ENCODE results near the gene NKX2-1. TPM values are rescaled to one million over a fixed set of nuclear protein-coding genes. Genes with fewer than 3 reads are reported as not detected.

The NKX2-1 gene
- total and polyA plus RNA-seq, 10 of the 15 experiments (the other 5 are each of a cell fraction or from before 2014, with no cell fraction given): 0.03 TPM; not detected in 9

DNA sequence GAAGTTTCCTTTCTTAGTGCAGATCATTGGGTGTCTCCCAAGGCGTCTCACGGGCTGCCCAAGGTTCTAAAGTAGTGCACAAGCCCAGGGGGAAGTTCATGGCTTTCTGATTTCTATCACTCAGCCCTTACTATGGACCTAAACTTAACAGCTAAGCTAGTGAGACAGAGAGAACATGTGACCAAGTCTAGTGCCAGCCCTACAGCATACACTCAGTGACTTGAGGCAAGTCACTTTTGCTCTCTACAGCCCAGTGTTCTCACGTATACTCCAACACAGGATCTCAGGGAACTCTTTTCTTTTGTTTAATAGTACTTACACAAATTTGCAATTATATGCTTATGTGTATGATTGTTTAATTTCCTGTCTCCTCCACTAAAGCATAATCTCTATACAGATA, 48.6 kb downstream of the NKX2-1 start (continued):
- TF ChIP-seq, protein P1, sequence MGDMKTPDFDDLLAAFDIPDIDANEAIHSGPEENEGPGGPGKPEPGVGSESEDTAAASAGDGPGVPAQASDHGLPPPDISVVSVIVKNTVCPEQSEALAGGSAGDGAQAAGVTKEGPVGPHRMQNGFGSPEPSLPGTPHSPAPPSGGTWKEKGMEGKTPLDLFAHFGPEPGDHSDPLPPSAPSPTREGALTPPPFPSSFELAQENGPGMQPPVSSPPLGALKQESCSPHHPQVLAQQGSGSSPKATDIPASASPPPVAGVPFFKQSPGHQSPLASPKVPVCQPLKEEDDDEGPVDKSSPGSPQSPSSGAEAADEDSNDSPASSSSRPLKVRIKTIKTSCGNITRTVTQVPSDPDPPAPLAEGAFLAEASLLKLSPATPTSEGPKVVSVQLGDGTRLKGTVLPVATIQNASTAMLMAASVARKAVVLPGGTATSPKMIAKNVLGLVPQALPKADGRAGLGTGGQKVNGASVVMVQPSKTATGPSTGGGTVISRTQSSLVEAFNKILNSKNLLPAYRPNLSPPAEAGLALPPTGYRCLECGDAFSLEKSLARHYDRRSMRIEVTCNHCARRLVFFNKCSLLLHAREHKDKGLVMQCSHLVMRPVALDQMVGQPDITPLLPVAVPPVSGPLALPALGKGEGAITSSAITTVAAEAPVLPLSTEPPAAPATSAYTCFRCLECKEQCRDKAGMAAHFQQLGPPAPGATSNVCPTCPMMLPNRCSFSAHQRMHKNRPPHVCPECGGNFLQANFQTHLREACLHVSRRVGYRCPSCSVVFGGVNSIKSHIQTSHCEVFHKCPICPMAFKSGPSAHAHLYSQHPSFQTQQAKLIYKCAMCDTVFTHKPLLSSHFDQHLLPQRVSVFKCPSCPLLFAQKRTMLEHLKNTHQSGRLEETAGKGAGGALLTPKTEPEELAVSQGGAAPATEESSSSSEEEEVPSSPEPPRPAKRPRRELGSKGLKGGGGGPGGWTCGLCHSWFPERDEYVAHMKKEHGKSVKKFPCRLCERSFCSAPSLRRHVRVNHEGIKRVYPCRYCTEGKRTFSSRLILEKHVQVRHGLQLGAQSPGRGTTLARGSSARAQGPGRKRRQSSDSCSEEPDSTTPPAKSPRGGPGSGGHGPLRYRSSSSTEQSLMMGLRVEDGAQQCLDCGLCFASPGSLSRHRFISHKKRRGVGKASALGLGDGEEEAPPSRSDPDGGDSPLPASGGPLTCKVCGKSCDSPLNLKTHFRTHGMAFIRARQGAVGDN (IDR thresholded peaks at IDR 0.05): no peak

DNA sequence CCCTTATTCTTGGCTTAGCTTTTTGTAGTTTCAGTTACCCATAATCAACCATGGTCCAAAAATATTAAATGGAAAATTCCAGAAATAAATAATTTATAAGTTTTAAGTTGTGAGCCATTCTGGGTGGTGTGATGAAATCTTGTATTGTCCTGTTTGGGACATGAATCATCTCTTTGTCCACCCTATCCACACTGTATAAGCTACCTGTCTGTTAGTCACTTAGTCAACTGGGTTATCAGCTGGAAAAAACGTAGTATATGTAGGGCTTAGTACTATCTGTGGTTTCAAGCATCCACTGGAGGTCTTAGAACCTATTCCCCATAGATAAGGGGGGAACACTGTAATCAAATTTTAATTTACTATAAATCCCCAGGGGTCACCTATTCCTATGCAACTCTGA, 52.7 kb downstream of the NKX2-1 start:
- RAD21 ChIA-PET (ENCODE audit: unreplicated experiment): no interaction called here

More for the DNA sequence above, 52.7 kb downstream of the NKX2-1 start:
- Histone ChIP-seq H3K27me3 (replicated peaks in 1 of 2; ENCODE audit: control insufficient read depth in 2 of 2, insufficient read depth in 2 of 2, low read length in 1 of 2) (no peaks in the 10 kb centered on the region; a peak in 1 of 4 replicates), H2AFZ (ENCODE audit: control insufficient read depth, low read depth, low read length) (no peak overlapping the region), H3K4me2 (ENCODE audit: control insufficient read depth, insufficient read depth) (no peak overlapping the region), H4K20me1 (ENCODE audit: control insufficient read depth, insufficient read depth) (no peaks in the 10 kb centered on the region), H3K4me1 (ENCODE audit: control insufficient read depth, insufficient read depth, low read length) (no peaks in the 10 kb centered on the region), H3K27ac (ENCODE audit: control insufficient read depth, insufficient read depth) (no peak overlapping the region), H3K9me3 (replicated peaks; ENCODE audit: control insufficient read depth, insufficient read depth, low read length) (no peaks in the 10 kb centered on the region), H3K79me2 (ENCODE audit: control insufficient read depth, insufficient read depth, low read length) (no peaks in the 10 kb centered on the region), H3K9ac (ENCODE audit: control insufficient read depth, insufficient read depth, low read length) (no peak overlapping the region), H3K4me3 (no peak overlapping the region), H3K36me3 (ENCODE audit: control insufficient read depth in 2 of 2, insufficient read depth in 2 of 2, low read length in 1 of 2) (no peaks in the 10 kb centered on the region)
- BruUV-seq (replicated peaks): no TSS peak
- intact Hi-C loops (cut with micrococcal nuclease; ENCODE audit: unreplicated experiment): no loop called here
- ATAC-seq (no peak), FAIRE-seq (no peak), DNase-seq (ENCODE audit: low read depth, low spot score) (no peak)
- in situ Hi-C loops (cut with MboI): no loop called here
- CTCF ChIA-PET: no interaction called here
- no peak for TF ChIP-seq RAD51 (IDR thresholded peaks at IDR 0.05)
- no peak for TF ChIP-seq TBL1XR1 (IDR thresholded peaks at IDR 0.05; ENCODE audit: low read depth, low read length)
- no peak for TF ChIP-seq MEF2A (IDR thresholded peaks at IDR 0.05; ENCODE audit: insufficient read depth, low read depth, low read length)
- WGBS (ENCODE audit: insufficient coverage, insufficient replicate concordance, low lambda C conversion rate, missing lambda C conversion rate): 0% methylated on average over 1 of the region's 1 CpG
- POLR2A ChIA-PET: no interaction called here
- SMC1A ChIA-PET (ENCODE audit: uncharacterized antibody, unreplicated experiment): no interaction called here

Other genes with a start within 250 kb of the NKX2-1 start
- 8.1 and 9.0 TPM in 2 replicates for gene MBIP, start 199.6 kb downstream of the NKX2-1 start, total RNA-seq (2014; rRNA removed)
- 17.4 and 20.1 TPM in 2 replicates for gene MBIP, start 199.6 kb downstream of the NKX2-1 start, total RNA-seq (2014; rRNA removed; fragmentation: Illumina TruSeq; extraction: Trizol)
- 17.5 and 21.5 TPM in 2 replicates for gene MBIP, start 199.6 kb downstream of the NKX2-1 start, total RNA-seq (2021)
- gene MBIP, start 199.6 kb downstream of the NKX2-1 start, polyA plus RNA-seq (2011; rRNA removed): 33.7 and 56.7 TPM in 2 replicates
- 36.4 and 46.9 TPM in 2 replicates for gene MBIP, start 199.6 kb downstream of the NKX2-1 start, polyA plus RNA-seq (2014; fragmentation: Illumina TruSeq; extraction: Trizol)
- 10 to 100 TPM; 31.3 to 43.5 TPM for gene MBIP, start 199.6 kb downstream of the NKX2-1 start, polyA plus RNA-seq (2014; fragmentation: Nextera tagmentation; extraction: Ambion mirVana)
- 19.2 and 21.6 TPM in 2 replicates for gene MBIP, start 199.6 kb downstream of the NKX2-1 start, polyA plus RNA-seq (2014; rRNA removed)
- gene MBIP, start 199.6 kb downstream of the NKX2-1 start, polyA plus RNA-seq (2016; fragmentation: Nextera tagmentation; extraction: Ambion mirVana): 10 to 100 TPM; 33.0 to 35.8 TPM
- not detected in 2 replicates for gene NKX2-8, start 62.4 kb upstream of the NKX2-1 start, total RNA-seq (2014; rRNA removed)
- gene NKX2-8, start 62.4 kb upstream of the NKX2-1 start, total RNA-seq (2014; rRNA removed; fragmentation: Illumina TruSeq; extraction: Trizol): not detected in 2 replicates
- gene NKX2-8, start 62.4 kb upstream of the NKX2-1 start, total RNA-seq (2021): not detected in 2 replicates
- gene NKX2-8, start 62.4 kb upstream of the NKX2-1 start, polyA plus RNA-seq (2011; rRNA removed): not detected in 2 replicates
- gene NKX2-8, start 62.4 kb upstream of the NKX2-1 start, polyA plus RNA-seq (2014; fragmentation: Illumina TruSeq; extraction: Trizol): not detected in 2 replicates
- not detected for gene NKX2-8, start 62.4 kb upstream of the NKX2-1 start, polyA plus RNA-seq (2014; fragmentation: Nextera tagmentation; extraction: Ambion mirVana)
- gene NKX2-8, start 62.4 kb upstream of the NKX2-1 start, polyA plus RNA-seq (2014; rRNA removed): not detected in 2 replicates
- not detected for gene NKX2-8, start 62.4 kb upstream of the NKX2-1 start, polyA plus RNA-seq (2016; fragmentation: Nextera tagmentation; extraction: Ambion mirVana)
- gene PAX9, start 141.6 kb upstream of the NKX2-1 start, total RNA-seq (2014; rRNA removed): 0.06 and 0.11 TPM in 2 replicates
- 0.04 TPM in 1 of 2 replicates, not detected in the other for gene PAX9, start 141.6 kb upstream of the NKX2-1 start, total RNA-seq (2014; rRNA removed; fragmentation: Illumina TruSeq; extraction: Trizol)
- gene PAX9, start 141.6 kb upstream of the NKX2-1 start, total RNA-seq (2021): 0.27 and 0.28 TPM in 2 replicates
- gene PAX9, start 141.6 kb upstream of the NKX2-1 start, polyA plus RNA-seq (2011; rRNA removed): 5.9 and 8.2 TPM in 2 replicates
- gene PAX9, start 141.6 kb upstream of the NKX2-1 start, polyA plus RNA-seq (2014; fragmentation: Illumina TruSeq; extraction: Trizol): 0.03 and 0.05 TPM in 2 replicates
- gene PAX9, start 141.6 kb upstream of the NKX2-1 start, polyA plus RNA-seq (2014; fragmentation: Nextera tagmentation; extraction: Ambion mirVana): not detected
- gene PAX9, start 141.6 kb upstream of the NKX2-1 start, polyA plus RNA-seq (2014; rRNA removed): 0.09 TPM in 1 of 2 replicates, not detected in the other
- gene PAX9, start 141.6 kb upstream of the NKX2-1 start, polyA plus RNA-seq (2016; fragmentation: Nextera tagmentation; extraction: Ambion mirVana): under 1 TPM in 1 of 2 experiments, not detected in 1; 0.11 TPM

Data from GM12878 (cell line).